ENCODE measurements around the gene DTNB. TPM values are rescaled to one million over a fixed set of nuclear protein-coding genes. Genes with fewer than 3 reads are reported as not detected.

Gene DTNB
- total and polyA plus RNA-seq, 10 of the 15 experiments (the other 5 are each of a cell fraction or from before 2014, with no cell fraction given): 4.5 to 30.6 (median 11.9) TPM

- no peak for DNase-seq (ENCODE audit: low read depth, low spot score)
- BruUV-seq (replicated peaks): no TSS peak
- H3K79me2 ChIP-seq (ENCODE audit: control insufficient read depth, insufficient read depth, low read length): 0 out of 2 replicates have a peak, but pooled peaks cover 3% of the 10 kb centered on the region
- ChIA-PET POLR2A (interaction anchor here (0.6 to 11.6 kb wide), 13 partner anchors 8 to 1754 kb away, joined by 3 to 192 read pairs (median 4); no protein-coding TSS in a partner anchor), SMC1A (ENCODE audit: uncharacterized antibody, unreplicated experiment) (interaction anchor here (0.6 to 12.9 kb wide), 14 partner anchors 8 to 156 kb away, joined by 3 to 245 read pairs (median 4); no protein-coding TSS in a partner anchor), RAD21 (ENCODE audit: unreplicated experiment) (interaction anchor here (1.0 to 3.3 kb wide), 10 partner anchors 9 to 156 kb away, joined by 3 to 34 read pairs (median 5); no protein-coding TSS in a partner anchor), CTCF (interaction anchor here (0.9 to 1.5 kb wide), 7 partner anchors 8 to 157 kb away, joined by 3 to 9 read pairs (median 3); no protein-coding TSS in a partner anchor)
- H3K4me3 ChIP-seq: peak overlapping the region; percentile 38; the same call in 1 of the 2 replicates
- H3K9me3 ChIP-seq (replicated peaks; ENCODE audit: control insufficient read depth, insufficient read depth, low read length): no peaks in the 10 kb centered on the region; the same call in 2 of the 3 replicates
- H3K27ac ChIP-seq (ENCODE audit: control insufficient read depth, insufficient read depth): peak overlapping the region; percentile 71
- FAIRE-seq: no peak
- peak overlapping the region; percentile 6 for H2AFZ ChIP-seq (ENCODE audit: control insufficient read depth, low read depth, low read length)
- in situ Hi-C loops (cut with MboI) (no loop called here), intact Hi-C loops (cut with micrococcal nuclease; ENCODE audit: unreplicated experiment) (loop anchor here (1.0 kb wide), 1 partner anchor 9 kb away; no protein-coding TSS in a partner anchor)
- H3K4me2 ChIP-seq (ENCODE audit: control insufficient read depth, insufficient read depth): peak overlapping the region; percentile 49; the same call in 1 of the 2 replicates
- H3K4me1 ChIP-seq (ENCODE audit: control insufficient read depth, insufficient read depth, low read length): peaks cover 31% of the 10 kb centered on the region
- under 1% methylated on average over 6 of the region's 6 CpGs for WGBS (ENCODE audit: insufficient coverage, insufficient replicate concordance, low lambda C conversion rate, missing lambda C conversion rate)
- no peaks in the 10 kb centered on the region for H3K36me3 ChIP-seq (ENCODE audit: control insufficient read depth in 2 of 2, insufficient read depth in 2 of 2, low read length in 1 of 2)
- no peaks in the 10 kb centered on the region for H4K20me1 ChIP-seq (ENCODE audit: control insufficient read depth, insufficient read depth)
- ATAC-seq: peak; percentile 67
- H3K27me3 ChIP-seq (replicated peaks in 1 of 2; ENCODE audit: control insufficient read depth in 2 of 2, insufficient read depth in 2 of 2, low read length in 1 of 2): no peaks in the 10 kb centered on the region
- peak overlapping the region; percentile 32 for H3K9ac ChIP-seq (ENCODE audit: control insufficient read depth, insufficient read depth, low read length)
- TF ChIP-seq REST (IDR thresholded peaks at IDR 0.05; ENCODE audit: low read depth, low read length) (no peak), RB1 (IDR thresholded peaks at IDR 0.05; ENCODE audit: borderline replicate concordance) (no peak), MTA3 (IDR thresholded peaks at IDR 0.05; ENCODE audit: borderline replicate concordance, low read length) (0 out of 2 replicates have a peak, but pooled peaks have one; percentile 69), HCFC1 (IDR thresholded peaks at IDR 0.05; ENCODE audit: low read length) (no peak), EP300 (IDR thresholded peaks at IDR 0.05; ENCODE audit: borderline replicate concordance in 1 of 2, control insufficient read depth in 1 of 2, low read depth in 2 of 2, low read length in 2 of 2) (peak; percentile 59 to 76; a peak in 3 of 4 replicates), RELB (IDR thresholded peaks at IDR 0.05; ENCODE audit: low read depth) (peak; percentile 93), CHD2 (IDR thresholded peaks at IDR 0.05; ENCODE audit: borderline replicate concordance, low read depth, low read length) (no peak), SUZ12 (IDR thresholded peaks at IDR 0.05; ENCODE audit: unreplicated experiment) (no peak), ATF2 (IDR thresholded peaks at IDR 0.05; ENCODE audit: low read length) (peak; percentile 88), SIN3A (IDR thresholded peaks at IDR 0.05; ENCODE audit: low read depth, low read length) (no peak), NR2C1 (IDR thresholded peaks at IDR 0.05) (no peak), EGR1 (IDR thresholded peaks at IDR 0.05; ENCODE audit: borderline replicate concordance in 1 of 2, low read depth in 2 of 2, low read length in 2 of 2) (no peak)
- TF ChIP-seq, protein P1, sequence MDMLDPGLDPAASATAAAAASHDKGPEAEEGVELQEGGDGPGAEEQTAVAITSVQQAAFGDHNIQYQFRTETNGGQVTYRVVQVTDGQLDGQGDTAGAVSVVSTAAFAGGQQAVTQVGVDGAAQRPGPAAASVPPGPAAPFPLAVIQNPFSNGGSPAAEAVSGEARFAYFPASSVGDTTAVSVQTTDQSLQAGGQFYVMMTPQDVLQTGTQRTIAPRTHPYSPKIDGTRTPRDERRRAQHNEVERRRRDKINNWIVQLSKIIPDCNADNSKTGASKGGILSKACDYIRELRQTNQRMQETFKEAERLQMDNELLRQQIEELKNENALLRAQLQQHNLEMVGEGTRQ (IDR thresholded peaks at IDR 0.05; ENCODE audit: borderline replicate concordance, low read depth, low read length): no peak
Observed at GRCh38 chr2:25410370-25410769, 263.0 kb downstream of the DTNB start.

Measured in GM12878 (cell line).